HepG2 (cell line): ENCODE results near the gene ZBTB48. TPM values are rescaled to one million over a fixed set of nuclear protein-coding genes. Genes with fewer than 3 reads are reported as not detected.
A peak's percentile ranks its signal among the peaks of the same experiment; 100 is the strongest.

Experiments used
- CHD2 ChIP-seq: IDR thresholded peaks from 2 replicates; pipeline ENCODE4 v1.6.1; 2011; ENCODE audit warnings: low read depth, low read length, improper control_type of control experiment
- EED ChIP-seq: sonication (generic); formaldehyde crosslinking; IDR thresholded peaks from 2 replicates; pipeline ENCODE4 v1.5.0; 2020; ENCODE audit warnings: mild to moderate bottlenecking, missing genetic modification reagents
- HNRNPK ChIP-seq: fragments of 200-400 bp; formaldehyde crosslinking; IDR thresholded peaks from 2 replicates; pipeline ENCODE4 v1.6.1; 2018; ENCODE audit warnings: low read length, low read depth, moderate library complexity, mild to moderate bottlenecking; ENCODE audit not compliant: poor library complexity, severe bottlenecking
- IKZF4 ChIP-seq: sonication (generic); formaldehyde crosslinking; IDR thresholded peaks from 2 replicates; pipeline ENCODE4 v1.5.1; 2020; ENCODE audit warnings: borderline replicate concordance, mild to moderate bottlenecking, low read depth, missing genetic modification reagents; ENCODE audit errors: not compliant biosample characterization
- JUNB ChIP-seq: sonication (generic); formaldehyde crosslinking; IDR thresholded peaks from 2 replicates; pipeline ENCODE4 v1.8.0; 2022; ENCODE audit warnings: missing genetic modification reagents, mild to moderate bottlenecking, borderline replicate concordance
- NCOR1 ChIP-seq: fragments of 200-600 bp; sonication (generic); IDR thresholded peaks from 2 replicates; pipeline ENCODE4 v1.7.0; 2017; ENCODE audit warnings: antibody characterized with exemption, low read length, borderline replicate concordance
- NRL ChIP-seq: sonication (generic); formaldehyde crosslinking; IDR thresholded peaks from 2 replicates; pipeline ENCODE4 v1.5.0; 2020; ENCODE audit warnings: missing genetic modification reagents, mild to moderate bottlenecking, moderate library complexity, borderline replicate concordance
- PAXIP1 ChIP-seq: sonication (generic); formaldehyde crosslinking; conservative IDR thresholded peaks from 2 replicates; pipeline ENCODE4 v1.4.0; 2020; ENCODE audit warnings: mild to moderate bottlenecking, missing genetic modification reagents, moderate library complexity
- POLR2AphosphoS2 ChIP-seq: IDR thresholded peaks from 2 replicates; pipeline ENCODE4 v1.6.1; 2011; ENCODE audit warnings: low read depth, low read length, improper control_type of control experiment
- RBM22 ChIP-seq: fragments of 200-400 bp; formaldehyde crosslinking; optimal IDR thresholded peaks from 2 replicates; pipeline ENCODE3; 2017; ENCODE audit warnings: mild to moderate bottlenecking, low read length, moderate library complexity
- SATB2 ChIP-seq: sonication (generic); formaldehyde crosslinking; IDR thresholded peaks from 2 replicates; pipeline ENCODE4 v1.5.0; 2020; ENCODE audit warnings: missing genetic modification reagents
- SOX13 ChIP-seq, 3 experiments: fragments of 450-650 bp in 1 of 3; sonication (generic) in 1 of 3; formaldehyde crosslinking in 1 of 3; IDR thresholded peaks in 2 of 3; conservative IDR thresholded peaks in 1 of 3; 2 replicates each; pipeline versions ENCODE4 v1.5.0 to v1.6.1; 2016 to 2020; ENCODE audit warnings: antibody characterized with exemption in 1 of 3, mild to moderate bottlenecking in 1 of 3, missing compliant biosample characterization in 1 of 3, missing genetic modification reagents in 1 of 3, moderate library complexity in 1 of 3
- SUZ12 ChIP-seq: fragments of 150-350 bp; IDR thresholded peaks from 2 replicates; pipeline ENCODE4 v1.6.1; 2014; ENCODE audit warnings: low read depth, low read length
- ZBTB3 ChIP-seq: sonication (generic); formaldehyde crosslinking; IDR thresholded peaks from 2 replicates; pipeline ENCODE4 v1.4.0; 2020; ENCODE audit warnings: low read depth, mild to moderate bottlenecking, moderate library complexity, missing genetic modification reagents, borderline replicate concordance
- ZNF180 ChIP-seq: sonication (generic); formaldehyde crosslinking; IDR thresholded peaks from 2 replicates; pipeline ENCODE4 v1.4.0; 2020; ENCODE audit warnings: low read depth, missing genetic modification reagents, borderline replicate concordance
- ZNF354B ChIP-seq: sonication (generic); formaldehyde crosslinking; IDR thresholded peaks from 2 replicates; pipeline ENCODE4 v1.8.0; 2022; ENCODE audit warnings: mild to moderate bottlenecking, missing genetic modification reagents
- ZNF382 ChIP-seq: sonication (generic); formaldehyde crosslinking; IDR thresholded peaks from 2 replicates; pipeline ENCODE4 v1.5.0; 2020; ENCODE audit warnings: missing genetic modification reagents, mild to moderate bottlenecking, borderline replicate concordance
- ZNF567 ChIP-seq: sonication (generic); formaldehyde crosslinking; IDR thresholded peaks from 2 replicates; pipeline ENCODE4 v1.8.1; 2023; ENCODE audit warnings: mild to moderate bottlenecking, missing genetic modification reagents, borderline replicate concordance
- ZNF574 ChIP-seq: sonication (generic); formaldehyde crosslinking; IDR thresholded peaks from 2 replicates; pipeline ENCODE4 v1.4.0; 2020; ENCODE audit warnings: missing genetic modification reagents
- polyA plus RNA-seq, 8 experiments: library from polyadenylated mRNA; depleted of rRNA in 3 of 8; stranded (reverse) in 7 of 8; unstranded in 1 of 8; fragments of >200 nt; fragmentation: Illumina TruSeq in 4 of 8; extraction: Trizol in 4 of 8; gene quantifications; 2 replicates each; pipeline versions ENCODE4 v1.2.1 to v1.2.3, GENCODE V29; 2011 to 2016; ENCODE audit warnings: low read depth in 4 of 8, missing spikeins in 1 of 8, mixed read lengths in 1 of 8; ENCODE audit not compliant: insufficient read depth in 1 of 8
- total RNA-seq, 5 experiments: library from RNA; depleted of rRNA; stranded (reverse); fragments of >200 nt; fragmentation: Illumina TruSeq; extraction: Trizol; gene quantifications; 2 replicates each; pipeline ENCODE4 v1.2.3, GENCODE V29; 2016; ENCODE audit warnings: low read depth in 1 of 5
- TF ChIP-seq, protein P1 (sequence below): sonication (generic); formaldehyde crosslinking; IDR thresholded peaks from 2 replicates; pipeline ENCODE4 v1.5.0; 2020; ENCODE audit warnings: mild to moderate bottlenecking, missing genetic modification reagents, borderline replicate concordance

The ZBTB48 gene
- total and polyA plus RNA-seq, 2 of the 13 experiments (the other 11 are each of a cell fraction or from before 2014, with no cell fraction given), result 13.0 to 17.1 TPM

DNA sequence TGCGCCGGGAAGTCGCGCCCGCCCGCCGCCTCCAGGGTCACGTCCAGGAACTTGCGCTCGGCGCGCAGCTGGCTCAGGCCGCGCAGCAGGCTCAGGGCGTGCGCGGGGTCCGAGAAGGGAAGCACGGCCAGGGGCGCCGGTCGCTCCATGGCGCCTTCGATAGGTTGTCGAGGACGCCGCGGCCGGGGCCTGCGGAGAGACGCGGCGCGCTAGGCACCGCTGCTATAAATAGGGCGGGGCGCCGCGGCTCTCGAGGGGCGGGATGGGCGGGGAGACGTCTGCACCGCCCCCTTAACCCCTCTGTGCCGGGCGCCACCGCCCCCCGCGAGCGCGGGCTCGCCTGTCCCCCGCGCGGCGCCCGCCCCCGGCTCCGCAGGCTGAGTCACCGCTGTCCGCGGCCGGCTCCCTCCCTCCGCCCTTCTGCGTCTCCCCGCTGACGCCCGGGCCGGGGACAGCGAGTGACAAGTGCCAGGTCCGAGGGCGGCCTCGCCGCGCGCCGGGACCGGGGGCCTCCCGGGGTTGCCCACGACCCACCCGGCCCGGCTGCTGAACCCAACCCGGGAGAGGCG, 23.0 kb downstream of the ZBTB48 start, which contains the start of gene KLHL21 (continued):
- peak; percentile 75 for TF ChIP-seq ZNF574 (CRISPR knock-in tag)
- peak; percentile 14; the same call in 1 of the 2 replicates for TF ChIP-seq SOX13 (IDR thresholded peaks at IDR 0.05)
- no peak for TF ChIP-seq SOX13 (CRISPR knock-in tag; conservative IDR thresholded peaks at IDR 0.05 in 1 of 2, IDR thresholded peaks at IDR 0.05 in 1 of 2)
- no peak for TF ChIP-seq ZNF354B (CRISPR knock-in tag)
- no peak for TF ChIP-seq IKZF4 (CRISPR knock-in tag)
- no peak for TF ChIP-seq RBM22
- no peak for TF ChIP-seq PAXIP1 (CRISPR knock-in tag)
- TF ChIP-seq ZNF180 (CRISPR knock-in tag), result no peak
- TF ChIP-seq NRL (CRISPR knock-in tag), result 0 out of 2 replicates have a peak, but pooled peaks have one; percentile 6
- TF ChIP-seq, protein P1, sequence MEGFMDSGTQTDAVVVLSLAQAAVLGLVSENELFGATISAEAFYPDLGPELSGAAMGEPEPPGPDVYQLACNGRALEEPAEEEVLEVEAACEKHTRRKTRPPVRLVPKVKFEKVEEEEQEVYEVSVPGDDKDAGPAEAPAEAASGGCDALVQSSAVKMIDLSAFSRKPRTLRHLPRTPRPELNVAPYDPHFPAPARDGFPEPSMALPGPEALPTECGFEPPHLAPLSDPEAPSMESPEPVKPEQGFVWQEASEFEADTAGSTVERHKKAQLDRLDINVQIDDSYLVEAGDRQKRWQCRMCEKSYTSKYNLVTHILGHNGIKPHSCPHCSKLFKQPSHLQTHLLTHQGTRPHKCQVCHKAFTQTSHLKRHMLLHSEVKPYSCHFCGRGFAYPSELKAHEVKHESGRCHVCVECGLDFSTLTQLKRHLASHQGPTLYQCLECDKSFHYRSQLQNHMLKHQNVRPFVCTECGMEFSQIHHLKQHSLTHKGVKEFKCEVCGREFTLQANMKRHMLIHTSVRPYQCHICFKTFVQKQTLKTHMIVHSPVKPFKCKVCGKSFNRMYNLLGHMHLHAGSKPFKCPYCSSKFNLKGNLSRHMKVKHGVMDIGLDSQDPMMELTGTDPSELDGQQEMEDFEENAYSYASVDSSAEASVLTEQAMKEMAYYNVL (CRISPR knock-in tag), result no peak
- TF ChIP-seq ZNF382, result no peak
- peak; percentile 55; the same call in 1 of the 2 replicates for TF ChIP-seq ZBTB3
- no peak; the same call in 1 of the 2 replicates for TF ChIP-seq JUNB (CRISPR knock-in tag)
- TF ChIP-seq POLR2AphosphoS2, result no peak; the same call in 1 of the 2 replicates
- TF ChIP-seq HNRNPK, result peak; percentile 21
- TF ChIP-seq NCOR1, result no peak
- TF ChIP-seq EED (CRISPR knock-in tag), result no peak; the same call in 1 of the 2 replicates
- TF ChIP-seq ZNF567, result no peak
- no peak for TF ChIP-seq SUZ12
- no peak for TF ChIP-seq SATB2 (CRISPR knock-in tag)
- TF ChIP-seq CHD2, result 0 out of 2 replicates have a peak, but pooled peaks have one; percentile 7
